Dermis microvascular lymphatic vessel endothelial cell (primary cell): ENCODE data around the gene ATL2. TPM values are rescaled to one million over a fixed set of nuclear protein-coding genes. Genes with fewer than 3 reads are reported as not detected.
"Not testable (repeated sequence)": the region's sequence is repeated elsewhere in the genome, so short reads cannot be mapped to it uniquely, and the experiment has no call there.

ENCODE experiments used
- DNase-seq, 2 donors: peaks; one replicate each; pipeline versions ENCODE4 v3.0.0 to v3.0.0-alpha.2; 2010; ENCODE audit warnings: low read depth in 2 of 2
- total RNA-seq: library from RNA; depleted of rRNA; stranded (reverse); fragments of >200 nt; gene quantifications from 2 replicates; pipeline ENCODE4 v1.2.1, GENCODE V29; 2014

The ATL2 gene
- 47.0 and 52.6 TPM in 2 replicates for total RNA-seq

- DNase-seq = peak; percentile 76 to 96
Measured at GRCh38 chr2:38377050-38377828, at the start of gene ATL2. TSS of gene ATL2 (minus strand) at chr2:38377273. CDS start at chr2:38377260, 13 bp downstream.

GRCh38 chr2:38423763-38424162, 46.7 kb upstream of the ATL2 start:
- DNase-seq = no peak

- DNase-seq = no peak
Measured at GRCh38 chr2:38421274-38422056, 44.4 kb upstream of the ATL2 start.

- DNase-seq = no peak
Measured at GRCh38 chr2:38419499-38419898, 42.4 kb upstream of the ATL2 start.

GRCh38 chr2:38418735-38419134, 41.7 kb upstream of the ATL2 start:
- DNase-seq = no peak

GRCh38 chr2:38417745-38418689, 40.9 kb upstream of the ATL2 start:
- no peak for DNase-seq

GRCh38 chr2:38416296-38417036, 39.4 kb upstream of the ATL2 start:
- DNase-seq = no peak

GRCh38 chr2:38415728-38416291, 38.7 kb upstream of the ATL2 start:
- no peak for DNase-seq

- no peak for DNase-seq
Measured at GRCh38 chr2:38415023-38415422, 38.0 kb upstream of the ATL2 start.

- DNase-seq = not testable (repeated sequence)
Measured at GRCh38 chr2:38412235-38412871, 35.3 kb upstream of the ATL2 start.

- no peak for DNase-seq
Measured at GRCh38 chr2:38409156-38410102, 32.4 kb upstream of the ATL2 start.

- no peak for DNase-seq
Measured at GRCh38 chr2:38407111-38407682, 30.1 kb upstream of the ATL2 start.

- no peak for DNase-seq
Measured at GRCh38 chr2:38406597-38407110, 29.6 kb upstream of the ATL2 start.

GRCh38 chr2:38405917-38406596, 29.0 kb upstream of the ATL2 start:
- DNase-seq = no peak

- no peak for DNase-seq
Measured at GRCh38 chr2:38400513-38400912, 23.4 kb upstream of the ATL2 start.

GRCh38 chr2:38398739-38399138, 21.7 kb upstream of the ATL2 start:
- DNase-seq = no peak

GRCh38 chr2:38394903-38395341, 17.8 kb upstream of the ATL2 start:
- DNase-seq = no peak

- no peak for DNase-seq
Measured at GRCh38 chr2:38394041-38394440, 17.0 kb upstream of the ATL2 start.
